Activated naive CD8-positive, alpha-beta T cell (primary cell): ENCODE data around the gene PCCA.

Experiments used
- H3K27ac Mint-ChIP-seq: one replicate; pipeline ENCODE4 v1.8.0; 2021; ENCODE audit warnings: mixed read lengths
- H3K27me3 Mint-ChIP-seq: one replicate; pipeline ENCODE4 v1.8.0; 2021; ENCODE audit warnings: mixed read lengths
- H3K36me3 Mint-ChIP-seq: one replicate; pipeline ENCODE4 v1.8.0; 2021; ENCODE audit warnings: mixed read lengths
- H3K4me1 Mint-ChIP-seq: one replicate; pipeline ENCODE4 v1.8.0; 2021; ENCODE audit warnings: low read depth, mixed read lengths
- H3K4me3 Mint-ChIP-seq: one replicate; pipeline ENCODE4 v1.8.0; 2021; ENCODE audit warnings: mild to moderate bottlenecking, mixed read lengths
- H3K9me3 Mint-ChIP-seq: one replicate; pipeline ENCODE4 v1.8.0; 2021; ENCODE audit warnings: low read depth, mixed read lengths

The PCCA gene

GRCh38 chr13:100443278-100443997, 354.5 kb downstream of the PCCA start:
- no peak overlapping the region for H3K27ac Mint-ChIP-seq
- H3K4me1 Mint-ChIP-seq = no peaks in the 10 kb centered on the region
- no peaks in the 10 kb centered on the region for H3K9me3 Mint-ChIP-seq
- H3K4me3 Mint-ChIP-seq = no peak overlapping the region
- no peaks in the 10 kb centered on the region for H3K27me3 Mint-ChIP-seq
- H3K36me3 Mint-ChIP-seq = peaks cover 17% of the 10 kb centered on the region

GRCh38 chr13:100443998-100444328, 355.1 kb downstream of the PCCA start:
- H3K4me3 Mint-ChIP-seq = no peak overlapping the region
- peaks cover 20% of the 10 kb centered on the region for H3K36me3 Mint-ChIP-seq
- H3K9me3 Mint-ChIP-seq = no peaks in the 10 kb centered on the region
- no peaks in the 10 kb centered on the region for H3K4me1 Mint-ChIP-seq
- H3K27ac Mint-ChIP-seq = no peak overlapping the region
- H3K27me3 Mint-ChIP-seq = no peaks in the 10 kb centered on the region

DNA sequence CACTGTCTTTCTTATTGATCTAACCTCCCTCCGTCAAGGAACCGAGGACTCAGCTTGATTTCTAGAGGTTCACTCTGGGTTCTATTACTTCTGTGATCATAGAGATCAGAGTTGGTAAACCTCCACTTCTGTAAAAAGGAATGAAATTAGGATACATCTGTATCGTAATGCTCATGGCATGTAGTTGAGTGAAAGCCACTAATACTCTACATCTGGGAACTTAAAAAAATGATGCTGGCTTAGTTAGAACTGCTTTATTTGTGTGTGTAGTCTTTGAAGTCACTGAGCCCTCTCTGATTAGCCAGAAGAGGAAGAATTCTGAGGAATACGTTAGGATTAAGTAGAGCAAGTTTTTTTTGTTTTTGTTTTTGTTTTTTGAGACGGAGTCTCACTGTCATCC, 358.9 kb downstream of the PCCA start:
- no peaks in the 10 kb centered on the region for H3K27me3 Mint-ChIP-seq
- no peaks in the 10 kb centered on the region for H3K9me3 Mint-ChIP-seq
- H3K4me3 Mint-ChIP-seq = no peak overlapping the region
- H3K27ac Mint-ChIP-seq = no peak overlapping the region
- peaks cover 21% of the 10 kb centered on the region for H3K36me3 Mint-ChIP-seq
- no peaks in the 10 kb centered on the region for H3K4me1 Mint-ChIP-seq

DNA sequence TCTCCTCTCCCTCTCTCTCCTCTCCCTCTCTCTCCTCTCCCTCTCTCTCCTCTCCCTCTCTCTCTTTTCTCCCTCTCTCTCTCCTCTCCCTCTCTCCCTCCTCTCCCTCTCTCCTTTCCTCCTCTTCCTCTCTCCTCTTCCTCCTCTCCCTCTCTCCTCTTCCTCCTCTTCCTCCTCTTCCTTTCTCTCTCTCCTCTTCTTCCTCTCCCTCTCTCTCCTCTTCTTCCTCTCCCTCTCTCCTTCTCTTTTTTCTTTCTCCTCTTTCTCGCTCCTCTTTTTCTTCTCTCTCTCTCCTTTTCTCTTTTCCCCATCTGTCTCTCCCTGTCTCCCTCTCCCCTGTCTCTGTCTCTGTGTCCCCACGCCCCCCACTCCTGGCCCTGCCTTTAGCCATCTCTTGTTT, 363.0 kb downstream of the PCCA start:
- H3K4me1 Mint-ChIP-seq = peaks cover 3% of the 10 kb centered on the region
- H3K27me3 Mint-ChIP-seq = no peaks in the 10 kb centered on the region
- no peak overlapping the region for H3K4me3 Mint-ChIP-seq
- H3K9me3 Mint-ChIP-seq = no peaks in the 10 kb centered on the region
- no peak overlapping the region for H3K27ac Mint-ChIP-seq
- H3K36me3 Mint-ChIP-seq = peaks cover 18% of the 10 kb centered on the region

DNA sequence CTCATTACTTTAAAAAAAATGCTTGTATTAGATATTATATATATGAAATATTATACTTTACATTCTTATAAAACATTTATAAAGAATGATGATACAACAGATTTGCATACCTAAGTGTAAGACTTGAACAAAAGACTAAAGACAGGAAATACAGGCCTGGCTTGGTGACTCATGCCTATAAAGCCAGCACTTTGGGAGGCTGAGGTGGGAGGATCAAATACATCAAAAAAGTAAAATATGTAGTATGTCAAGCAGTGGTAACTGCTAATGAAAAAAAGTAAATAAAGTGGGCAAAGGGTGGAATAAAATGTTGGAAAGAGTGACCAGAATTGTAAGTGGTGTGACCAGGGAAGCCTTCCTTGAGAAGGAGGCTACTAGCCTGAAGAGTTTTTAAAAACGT, 366.0 kb downstream of the PCCA start:
- Mint-ChIP-seq H3K4me3 (no peak overlapping the region), H3K4me1 (peaks cover 3% of the 10 kb centered on the region), H3K27me3 (no peaks in the 10 kb centered on the region), H3K27ac (no peak overlapping the region), H3K9me3 (no peaks in the 10 kb centered on the region), H3K36me3 (peaks cover 19% of the 10 kb centered on the region)

DNA sequence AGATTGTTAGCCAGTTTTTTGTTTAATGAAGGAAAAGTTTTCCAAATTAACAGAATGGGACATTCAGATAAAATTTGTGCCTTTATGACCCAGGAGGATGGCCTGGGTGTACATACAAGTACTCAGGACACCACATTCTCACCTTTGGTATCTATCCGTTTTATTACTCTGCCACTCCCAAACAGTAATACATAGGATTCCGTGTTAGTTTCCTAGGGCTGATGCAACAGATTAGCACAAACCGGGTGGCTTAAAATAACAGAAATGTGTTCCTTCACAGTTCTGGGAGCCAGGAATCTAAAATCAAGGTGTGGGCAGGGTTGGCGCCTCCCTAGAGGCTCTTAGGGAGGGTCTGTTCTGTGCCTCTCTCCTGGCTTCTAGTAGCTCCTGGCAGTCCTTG, 369.8 kb downstream of the PCCA start:
- Mint-ChIP-seq H3K4me3 (no peak overlapping the region), H3K27me3 (no peaks in the 10 kb centered on the region), H3K27ac (no peak overlapping the region), H3K9me3 (no peaks in the 10 kb centered on the region), H3K4me1 (peaks cover 3% of the 10 kb centered on the region), H3K36me3 (peaks cover 17% of the 10 kb centered on the region)

- no peaks in the 10 kb centered on the region for H3K27me3 Mint-ChIP-seq
- no peak overlapping the region for H3K27ac Mint-ChIP-seq
Measured at GRCh38 chr13:100459747-100460146, 370.9 kb downstream of the PCCA start.

DNA sequence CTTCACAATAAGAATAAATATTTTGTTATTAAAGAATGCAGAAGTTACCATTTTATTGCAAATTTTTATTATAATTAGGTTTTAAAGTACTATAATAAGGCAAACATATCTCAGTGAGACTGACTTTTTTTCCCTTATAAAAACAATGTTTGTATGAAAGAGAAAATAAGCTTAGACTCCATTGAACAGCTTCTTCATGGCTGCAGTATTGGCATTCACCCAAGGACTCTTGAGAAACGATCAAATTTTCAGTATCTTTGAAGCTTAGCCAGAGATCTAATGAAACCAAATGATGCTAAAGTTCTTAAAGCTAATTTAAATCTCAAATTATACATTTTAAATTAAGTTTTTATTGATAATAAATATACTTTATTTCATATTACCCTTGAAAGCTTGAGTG, 371.4 kb downstream of the PCCA start:
- H3K9me3 Mint-ChIP-seq = no peaks in the 10 kb centered on the region
- no peak overlapping the region for H3K4me3 Mint-ChIP-seq
- no peak overlapping the region for H3K27ac Mint-ChIP-seq
- H3K36me3 Mint-ChIP-seq = peaks cover 17% of the 10 kb centered on the region
- H3K4me1 Mint-ChIP-seq = peaks cover under 1% of the 10 kb centered on the region
- no peaks in the 10 kb centered on the region for H3K27me3 Mint-ChIP-seq

More at GRCh38 chr13:100459747-100460146, 370.9 kb downstream of the PCCA start:
- H3K36me3 Mint-ChIP-seq = peaks cover 17% of the 10 kb centered on the region
- peaks cover 3% of the 10 kb centered on the region for H3K4me1 Mint-ChIP-seq
- no peak overlapping the region for H3K4me3 Mint-ChIP-seq
- no peaks in the 10 kb centered on the region for H3K9me3 Mint-ChIP-seq

GRCh38 chr13:100460791-100461190, 371.9 kb downstream of the PCCA start:
- H3K4me1 Mint-ChIP-seq = no peaks in the 10 kb centered on the region
- peaks cover 17% of the 10 kb centered on the region for H3K36me3 Mint-ChIP-seq
- no peak overlapping the region for H3K27ac Mint-ChIP-seq
- no peak overlapping the region for H3K4me3 Mint-ChIP-seq
- H3K27me3 Mint-ChIP-seq = no peaks in the 10 kb centered on the region
- no peaks in the 10 kb centered on the region for H3K9me3 Mint-ChIP-seq

GRCh38 chr13:100461309-100462030, 372.6 kb downstream of the PCCA start:
- no peak overlapping the region for H3K27ac Mint-ChIP-seq

GRCh38 chr13:100464006-100464405, 375.1 kb downstream of the PCCA start:
- Mint-ChIP-seq H3K4me1 (no peaks in the 10 kb centered on the region), H3K36me3 (peaks cover 7% of the 10 kb centered on the region), H3K4me3 (no peak overlapping the region), H3K9me3 (no peaks in the 10 kb centered on the region), H3K27ac (no peak overlapping the region), H3K27me3 (no peaks in the 10 kb centered on the region)

More at GRCh38 chr13:100461309-100462030, 372.6 kb downstream of the PCCA start:
- H3K4me3 Mint-ChIP-seq = no peak overlapping the region
- no peaks in the 10 kb centered on the region for H3K9me3 Mint-ChIP-seq
- no peaks in the 10 kb centered on the region for H3K4me1 Mint-ChIP-seq
- H3K36me3 Mint-ChIP-seq = peaks cover 12% of the 10 kb centered on the region
- no peaks in the 10 kb centered on the region for H3K27me3 Mint-ChIP-seq

DNA sequence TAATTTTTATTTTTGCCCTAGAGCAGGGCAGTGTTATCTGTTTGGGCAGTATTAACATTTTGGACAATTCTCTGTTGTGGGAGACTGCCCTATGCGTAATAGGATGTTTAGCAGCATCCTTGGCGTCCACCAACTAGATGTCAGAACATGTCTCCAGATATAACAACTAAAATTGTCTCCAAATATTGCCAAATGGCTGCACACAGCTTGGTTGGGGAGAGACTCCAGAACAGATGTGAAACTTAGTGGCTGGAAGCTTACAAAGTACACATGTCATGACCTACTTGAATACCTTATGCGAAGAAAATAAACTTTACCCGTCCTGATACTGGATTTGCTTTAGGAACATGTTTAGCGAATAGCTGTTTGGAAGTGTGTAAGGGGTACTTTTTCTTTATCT, 376.7 kb downstream of the PCCA start:
- H3K4me3 Mint-ChIP-seq = no peak overlapping the region
- H3K27ac Mint-ChIP-seq = no peak overlapping the region
- peaks cover 4% of the 10 kb centered on the region for H3K36me3 Mint-ChIP-seq
- no peaks in the 10 kb centered on the region for H3K4me1 Mint-ChIP-seq
- no peaks in the 10 kb centered on the region for H3K27me3 Mint-ChIP-seq
- no peaks in the 10 kb centered on the region for H3K9me3 Mint-ChIP-seq

DNA sequence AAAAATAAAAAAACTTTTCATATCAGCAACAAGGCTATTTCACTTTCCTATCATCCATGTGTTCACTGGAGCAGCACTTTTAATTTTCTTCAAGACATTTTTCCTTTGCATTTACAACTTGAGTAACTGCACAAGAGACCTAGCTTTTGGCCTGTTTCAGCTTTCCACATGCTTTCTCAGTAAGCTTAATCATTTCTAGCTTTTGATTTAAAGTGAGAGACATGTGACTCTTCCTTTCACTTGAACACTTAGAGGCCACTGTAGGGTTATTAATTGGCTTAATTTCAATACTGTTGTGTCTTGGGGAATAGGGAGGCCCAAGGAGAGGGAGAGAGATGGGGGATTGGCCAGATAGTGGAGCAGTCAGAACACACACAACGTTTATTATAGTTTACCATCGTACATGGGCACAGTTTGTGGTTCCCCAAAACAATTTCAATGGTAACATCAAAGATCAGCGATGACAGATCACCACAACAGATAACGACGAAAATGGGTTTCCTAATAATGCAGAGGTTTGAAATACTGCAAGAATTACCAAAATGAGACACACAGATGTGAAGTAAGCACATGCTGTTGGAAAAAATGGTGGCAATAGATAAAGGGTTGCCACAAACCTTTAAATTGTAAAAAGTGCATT, 382.1 kb downstream of the PCCA start:
- no peaks in the 10 kb centered on the region for H3K27me3 Mint-ChIP-seq
- H3K9me3 Mint-ChIP-seq = no peaks in the 10 kb centered on the region
- peaks cover 4% of the 10 kb centered on the region for H3K4me1 Mint-ChIP-seq
- no peak overlapping the region for H3K4me3 Mint-ChIP-seq
- H3K36me3 Mint-ChIP-seq = peaks cover 7% of the 10 kb centered on the region
- H3K27ac Mint-ChIP-seq = no peak overlapping the region

GRCh38 chr13:100473087-100473486, 384.2 kb downstream of the PCCA start:
- Mint-ChIP-seq H3K4me1 (peaks cover 4% of the 10 kb centered on the region), H3K9me3 (no peaks in the 10 kb centered on the region), H3K36me3 (peaks cover 5% of the 10 kb centered on the region), H3K4me3 (no peak overlapping the region), H3K27me3 (no peaks in the 10 kb centered on the region), H3K27ac (no peak overlapping the region)

DNA sequence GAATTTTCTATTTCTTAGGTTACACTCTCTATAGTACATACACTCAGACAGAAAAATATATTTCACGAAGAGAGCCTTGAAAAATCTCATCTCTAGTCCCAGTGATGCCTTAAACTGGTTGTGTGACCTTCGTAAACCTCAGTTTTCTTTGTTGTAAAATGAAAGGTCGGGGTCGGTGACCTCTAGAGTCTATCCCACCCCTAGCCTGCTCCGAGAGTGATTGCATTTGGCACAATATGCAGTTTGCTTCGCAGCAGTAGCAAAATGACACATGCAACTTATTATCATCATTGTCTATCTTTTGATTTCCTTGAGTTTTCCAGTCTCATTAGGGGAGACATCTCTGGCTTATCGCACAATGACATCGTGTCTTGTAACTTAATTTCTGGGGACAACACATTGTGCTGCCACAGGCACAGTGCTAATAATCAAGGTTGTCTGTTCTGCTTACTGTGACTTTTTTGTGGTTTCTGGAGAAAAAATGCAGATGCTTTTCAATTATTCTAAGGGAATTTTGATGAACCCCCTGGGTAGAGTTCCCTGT, 384.7 kb downstream of the PCCA start:
- Mint-ChIP-seq H3K9me3 (no peaks in the 10 kb centered on the region), H3K4me3 (no peak overlapping the region), H3K4me1 (peaks cover 4% of the 10 kb centered on the region), H3K36me3 (peaks cover 5% of the 10 kb centered on the region), H3K27me3 (no peaks in the 10 kb centered on the region), H3K27ac (no peak overlapping the region)
